ENCODE results near the gene NEDD9.

The NEDD9 gene

DNA sequence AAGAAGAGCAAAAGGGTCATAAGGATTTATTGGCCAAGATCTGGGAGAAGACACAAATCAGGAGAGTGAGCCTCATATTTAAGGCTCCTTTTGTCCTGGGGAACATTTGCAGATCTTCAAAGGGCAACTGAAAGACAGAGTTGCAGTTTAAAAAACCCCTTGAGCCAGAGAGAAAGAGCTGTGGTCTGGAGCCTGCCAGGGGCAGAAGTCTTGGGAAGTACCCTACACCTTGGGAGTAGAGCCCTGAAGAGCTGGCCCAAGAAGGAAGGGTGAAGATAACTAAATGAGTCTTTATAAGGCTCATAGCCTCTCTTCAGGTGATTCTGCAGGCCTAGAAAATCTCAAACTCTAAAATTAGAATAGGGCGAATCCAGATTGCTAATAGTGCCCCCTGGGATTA is 81.0 kb downstream of the NEDD9 start:
- Histone ChIP-seq H3K4me1 (ENCODE audit: low read length) (no peaks in the 10 kb centered on the region), H3K4me2 (ENCODE audit: low read length) (no peak overlapping the region), H3K27me3 (ENCODE audit: low read depth, low read length) (no peaks in the 10 kb centered on the region), H3K9me3 (ENCODE audit: insufficient read depth, low read length) (no peaks in the 10 kb centered on the region), H3K27ac (ENCODE audit: low read length) (no peak overlapping the region), H3K79me2 (ENCODE audit: low read length) (no peaks in the 10 kb centered on the region), H2AFZ (ENCODE audit: low read depth, low read length) (no peak overlapping the region), H3K4me3 (ENCODE audit: low read length) (no peak overlapping the region), H3K36me3 (replicated peaks; ENCODE audit: low read depth, low read length) (no peaks in the 10 kb centered on the region), H4K20me1 (ENCODE audit: insufficient read depth, low read length) (no peaks in the 10 kb centered on the region), H3K9ac (ENCODE audit: low read length) (no peak overlapping the region)
- TF ChIP-seq EZH2phosphoT487 (IDR thresholded peaks at IDR 0.05; ENCODE audit: low read depth), result no peak
- TF ChIP-seq, protein P1, sequence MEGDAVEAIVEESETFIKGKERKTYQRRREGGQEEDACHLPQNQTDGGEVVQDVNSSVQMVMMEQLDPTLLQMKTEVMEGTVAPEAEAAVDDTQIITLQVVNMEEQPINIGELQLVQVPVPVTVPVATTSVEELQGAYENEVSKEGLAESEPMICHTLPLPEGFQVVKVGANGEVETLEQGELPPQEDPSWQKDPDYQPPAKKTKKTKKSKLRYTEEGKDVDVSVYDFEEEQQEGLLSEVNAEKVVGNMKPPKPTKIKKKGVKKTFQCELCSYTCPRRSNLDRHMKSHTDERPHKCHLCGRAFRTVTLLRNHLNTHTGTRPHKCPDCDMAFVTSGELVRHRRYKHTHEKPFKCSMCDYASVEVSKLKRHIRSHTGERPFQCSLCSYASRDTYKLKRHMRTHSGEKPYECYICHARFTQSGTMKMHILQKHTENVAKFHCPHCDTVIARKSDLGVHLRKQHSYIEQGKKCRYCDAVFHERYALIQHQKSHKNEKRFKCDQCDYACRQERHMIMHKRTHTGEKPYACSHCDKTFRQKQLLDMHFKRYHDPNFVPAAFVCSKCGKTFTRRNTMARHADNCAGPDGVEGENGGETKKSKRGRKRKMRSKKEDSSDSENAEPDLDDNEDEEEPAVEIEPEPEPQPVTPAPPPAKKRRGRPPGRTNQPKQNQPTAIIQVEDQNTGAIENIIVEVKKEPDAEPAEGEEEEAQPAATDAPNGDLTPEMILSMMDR (IDR thresholded peaks at IDR 0.05; ENCODE audit: low read depth, low read length), result no peak

GRCh38 chr6:11149551-11149950 is 82.9 kb downstream of the NEDD9 start:
- H3K4me1 ChIP-seq (ENCODE audit: low read length), result peaks cover 2% of the 10 kb centered on the region
- H3K27ac ChIP-seq (ENCODE audit: low read length), result no peak overlapping the region
- H3K4me2 ChIP-seq (ENCODE audit: low read length), result no peak overlapping the region
- no peak overlapping the region for H3K4me3 ChIP-seq (ENCODE audit: low read length)
- H2AFZ ChIP-seq (ENCODE audit: low read depth, low read length), result no peak overlapping the region
- H3K36me3 ChIP-seq (replicated peaks; ENCODE audit: low read depth, low read length), result no peaks in the 10 kb centered on the region
- no peaks in the 10 kb centered on the region for H3K79me2 ChIP-seq (ENCODE audit: low read length)
- TF ChIP-seq, protein P1 (IDR thresholded peaks at IDR 0.05; ENCODE audit: low read depth, low read length), result no peak
- TF ChIP-seq EZH2phosphoT487 (IDR thresholded peaks at IDR 0.05; ENCODE audit: low read depth), result no peak
- no peaks in the 10 kb centered on the region for H3K27me3 ChIP-seq (ENCODE audit: low read depth, low read length)
- H3K9me3 ChIP-seq (ENCODE audit: insufficient read depth, low read length), result no peaks in the 10 kb centered on the region
- H3K9ac ChIP-seq (ENCODE audit: low read length), result no peak overlapping the region
- no peaks in the 10 kb centered on the region for H4K20me1 ChIP-seq (ENCODE audit: insufficient read depth, low read length)

DNA sequence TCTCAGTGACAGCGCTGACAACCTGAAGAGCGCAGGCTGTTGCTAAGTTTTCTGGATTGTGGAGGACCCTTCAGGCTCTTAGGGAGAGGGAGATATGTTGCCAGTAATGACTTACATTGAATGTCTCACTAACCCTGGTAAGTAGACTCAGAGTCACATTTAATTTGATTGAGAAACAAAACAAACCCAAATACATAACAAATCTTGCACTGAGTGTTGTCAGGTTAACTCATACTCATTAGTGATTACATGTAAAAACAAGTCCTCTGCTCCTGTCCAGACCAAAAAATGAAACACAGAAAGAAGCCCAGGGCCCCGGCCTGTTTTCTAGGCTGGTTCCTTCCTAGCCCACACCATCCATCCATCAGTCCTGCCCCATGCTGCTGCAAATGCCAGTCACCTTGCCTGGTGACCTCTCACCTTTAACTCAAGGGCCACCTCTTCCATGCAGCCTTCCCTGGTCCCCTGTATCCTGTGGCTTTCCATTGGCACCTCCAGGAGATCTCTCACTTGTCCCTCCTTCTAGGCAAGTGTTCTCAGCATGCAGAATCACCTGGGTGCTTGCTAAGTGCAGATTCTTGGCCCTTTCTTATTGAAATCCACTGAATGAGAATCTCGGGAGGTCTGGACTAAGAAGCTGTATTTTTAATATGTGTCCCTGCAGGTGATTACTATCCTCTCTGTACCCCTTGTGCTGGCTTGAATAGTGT is 86.2 kb downstream of the NEDD9 start:
- Histone ChIP-seq H3K36me3 (replicated peaks; ENCODE audit: low read depth, low read length) (no peaks in the 10 kb centered on the region), H3K4me2 (ENCODE audit: low read length) (no peak overlapping the region)
- TF ChIP-seq, protein P1 (IDR thresholded peaks at IDR 0.05; ENCODE audit: low read depth, low read length), result no peak
- no peak for TF ChIP-seq EZH2phosphoT487 (IDR thresholded peaks at IDR 0.05; ENCODE audit: low read depth)

GRCh38 chr6:11144393-11144851 is 88.0 kb downstream of the NEDD9 start:
- H3K27ac ChIP-seq (ENCODE audit: low read length), result no peak overlapping the region
- no peaks in the 10 kb centered on the region for H3K27me3 ChIP-seq (ENCODE audit: low read depth, low read length)
- no peaks in the 10 kb centered on the region for H3K79me2 ChIP-seq (ENCODE audit: low read length)
- H3K4me1 ChIP-seq (ENCODE audit: low read length), result peaks cover 20% of the 10 kb centered on the region
- H3K9ac ChIP-seq (ENCODE audit: low read length), result no peak overlapping the region
- no peaks in the 10 kb centered on the region for H3K36me3 ChIP-seq (replicated peaks; ENCODE audit: low read depth, low read length)
- no peaks in the 10 kb centered on the region for H3K9me3 ChIP-seq (ENCODE audit: insufficient read depth, low read length)
- no peak overlapping the region for H2AFZ ChIP-seq (ENCODE audit: low read depth, low read length)
- H3K4me2 ChIP-seq (ENCODE audit: low read length), result 0 out of 2 replicates have a peak overlapping the region, but pooled peaks have one; percentile 29
- TF ChIP-seq EZH2phosphoT487 (IDR thresholded peaks at IDR 0.05; ENCODE audit: low read depth), result no peak
- TF ChIP-seq, protein P1 (IDR thresholded peaks at IDR 0.05; ENCODE audit: low read depth, low read length), result peak; percentile 88
- no peaks in the 10 kb centered on the region for H4K20me1 ChIP-seq (ENCODE audit: insufficient read depth, low read length)
- no peak overlapping the region for H3K4me3 ChIP-seq (ENCODE audit: low read length)

More for the DNA sequence above, 86.2 kb downstream of the NEDD9 start:
- Histone ChIP-seq H3K79me2 (ENCODE audit: low read length) (no peaks in the 10 kb centered on the region), H3K4me1 (ENCODE audit: low read length) (peaks cover 8% of the 10 kb centered on the region), H3K27ac (ENCODE audit: low read length) (no peak overlapping the region), H3K27me3 (ENCODE audit: low read depth, low read length) (no peaks in the 10 kb centered on the region), H2AFZ (ENCODE audit: low read depth, low read length) (no peak overlapping the region), H3K9ac (ENCODE audit: low read length) (no peak overlapping the region), H3K4me3 (ENCODE audit: low read length) (no peak overlapping the region), H4K20me1 (ENCODE audit: insufficient read depth, low read length) (no peaks in the 10 kb centered on the region), H3K9me3 (ENCODE audit: insufficient read depth, low read length) (no peaks in the 10 kb centered on the region)
